Measurements from ENCODE around the gene LSG1.

Gene LSG1

DNA sequence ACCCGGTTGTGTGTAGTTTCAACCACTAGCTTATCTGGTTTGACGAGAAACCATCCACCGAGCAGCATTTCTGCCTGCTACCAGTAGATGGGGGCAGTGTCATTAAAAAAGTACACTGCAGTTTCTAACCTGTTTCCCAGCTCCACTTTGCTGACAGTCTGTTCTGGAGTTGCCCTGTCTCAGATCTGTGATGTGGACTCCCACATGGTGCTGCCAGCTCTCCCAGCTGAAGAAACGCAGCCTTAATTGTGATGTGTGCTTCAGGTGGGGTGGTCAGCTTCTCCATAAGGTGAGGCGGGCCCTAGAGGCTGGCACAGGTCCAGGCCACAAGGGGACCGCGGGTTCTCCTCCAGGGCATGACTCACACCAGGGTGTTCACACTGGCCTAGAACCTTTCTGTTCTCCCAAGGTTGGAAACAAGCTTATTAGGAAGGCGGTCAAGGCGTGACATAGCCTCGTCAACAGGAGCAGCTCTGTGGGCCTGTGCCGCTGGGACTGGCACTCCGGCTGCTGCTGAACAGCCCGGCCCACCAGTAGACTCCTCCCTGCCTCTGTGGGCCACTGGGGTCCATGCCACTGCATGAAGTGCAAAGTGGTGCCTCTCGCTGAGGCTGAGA lies 10.8 kb upstream of the LSG1 start:
- TF ChIP-seq, protein P1, sequence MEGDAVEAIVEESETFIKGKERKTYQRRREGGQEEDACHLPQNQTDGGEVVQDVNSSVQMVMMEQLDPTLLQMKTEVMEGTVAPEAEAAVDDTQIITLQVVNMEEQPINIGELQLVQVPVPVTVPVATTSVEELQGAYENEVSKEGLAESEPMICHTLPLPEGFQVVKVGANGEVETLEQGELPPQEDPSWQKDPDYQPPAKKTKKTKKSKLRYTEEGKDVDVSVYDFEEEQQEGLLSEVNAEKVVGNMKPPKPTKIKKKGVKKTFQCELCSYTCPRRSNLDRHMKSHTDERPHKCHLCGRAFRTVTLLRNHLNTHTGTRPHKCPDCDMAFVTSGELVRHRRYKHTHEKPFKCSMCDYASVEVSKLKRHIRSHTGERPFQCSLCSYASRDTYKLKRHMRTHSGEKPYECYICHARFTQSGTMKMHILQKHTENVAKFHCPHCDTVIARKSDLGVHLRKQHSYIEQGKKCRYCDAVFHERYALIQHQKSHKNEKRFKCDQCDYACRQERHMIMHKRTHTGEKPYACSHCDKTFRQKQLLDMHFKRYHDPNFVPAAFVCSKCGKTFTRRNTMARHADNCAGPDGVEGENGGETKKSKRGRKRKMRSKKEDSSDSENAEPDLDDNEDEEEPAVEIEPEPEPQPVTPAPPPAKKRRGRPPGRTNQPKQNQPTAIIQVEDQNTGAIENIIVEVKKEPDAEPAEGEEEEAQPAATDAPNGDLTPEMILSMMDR (IDR thresholded peaks at IDR 0.05; ENCODE audit: low read depth, low read length) = peak; percentile 89
- peak; percentile 66 for DNase-seq (ENCODE audit: extremely low read depth, low read depth)

DNA sequence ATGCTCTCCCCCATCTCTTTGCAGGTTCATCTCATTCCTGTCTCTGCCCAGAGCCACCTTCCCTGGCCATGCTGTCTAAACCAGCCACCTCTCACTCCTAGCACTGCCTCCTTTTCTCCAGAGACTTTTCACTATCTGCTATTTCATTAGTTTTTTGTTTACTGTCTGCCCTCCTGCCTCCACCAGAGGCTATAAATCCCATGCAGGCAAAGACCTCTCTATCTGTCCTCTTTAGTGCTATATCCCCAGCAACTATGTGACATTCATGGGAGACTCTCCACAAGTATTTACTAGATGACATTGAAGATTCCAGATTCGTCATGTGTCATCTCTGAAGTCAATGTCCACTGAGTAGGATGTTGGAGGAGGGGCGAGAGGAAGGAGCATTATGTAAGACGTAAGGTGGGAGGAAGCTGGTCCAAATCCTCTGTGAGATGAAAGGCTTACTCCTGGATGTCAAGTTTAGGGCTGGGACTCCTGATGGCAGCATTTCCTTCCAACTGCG lies 10.2 kb upstream of the LSG1 start:
- TF ChIP-seq, protein P1 (IDR thresholded peaks at IDR 0.05; ENCODE audit: low read depth, low read length) = no peak
- DNase-seq (ENCODE audit: extremely low read depth, low read depth) = no peak

DNA sequence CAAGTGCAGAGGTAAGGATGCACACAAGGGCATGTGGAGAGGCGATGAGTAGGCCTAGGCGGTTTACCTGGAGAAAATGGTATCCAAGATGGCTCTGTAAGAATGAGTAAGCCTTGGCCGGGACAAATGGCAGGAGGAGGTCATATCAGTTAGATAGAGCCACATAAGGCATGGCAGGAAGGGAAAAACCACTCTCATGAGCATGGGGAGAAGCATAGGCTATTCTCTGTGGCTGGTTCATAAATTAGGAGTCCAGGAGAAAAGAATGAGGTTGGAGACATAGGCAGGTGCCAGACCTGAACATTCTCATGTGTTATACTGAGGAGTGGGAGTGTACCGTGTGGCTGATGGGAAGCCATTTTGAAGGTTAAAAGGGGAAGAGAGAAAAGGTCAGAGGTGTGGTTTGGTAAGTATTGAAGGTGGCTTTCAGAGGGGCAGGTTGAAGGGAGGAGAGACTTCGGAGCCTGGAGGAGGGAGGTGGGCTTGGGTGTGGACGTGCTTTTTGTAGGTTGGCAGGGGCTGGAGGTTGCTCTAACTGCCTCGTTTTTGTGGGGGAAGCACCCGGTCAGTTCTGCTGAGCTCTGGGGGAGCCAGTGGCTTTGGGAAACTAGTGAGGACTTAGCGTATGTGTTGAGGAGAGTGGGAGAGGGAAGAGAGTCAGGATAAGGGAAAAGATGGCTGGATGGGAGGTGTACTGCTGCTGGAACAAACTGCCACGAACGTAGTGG lies 9.1 kb upstream of the LSG1 start:
- DNase-seq (ENCODE audit: extremely low read depth, low read depth) = no peak
- TF ChIP-seq, protein P1 (IDR thresholded peaks at IDR 0.05; ENCODE audit: low read depth, low read length) = no peak

DNA sequence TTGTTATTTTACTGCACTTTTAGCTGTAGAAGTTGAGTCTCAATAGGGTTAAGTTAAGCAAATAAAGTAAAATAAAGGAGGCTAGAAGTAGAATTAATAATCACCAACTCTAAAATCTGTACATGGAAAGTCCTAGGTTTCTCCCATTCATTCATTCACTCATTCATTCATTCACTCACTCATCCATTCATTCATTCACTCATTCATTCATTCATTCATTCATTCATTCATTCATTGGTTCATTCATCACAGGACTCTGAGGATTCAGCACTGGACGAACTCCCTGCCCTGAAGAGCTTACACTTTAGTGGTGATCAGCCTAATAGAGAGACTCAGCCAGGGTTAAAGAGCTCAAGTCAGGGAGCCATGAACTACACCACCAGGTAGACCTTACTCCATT lies 4.5 kb upstream of the LSG1 start:
- TF ChIP-seq, protein P1 (IDR thresholded peaks at IDR 0.05; ENCODE audit: low read depth, low read length) = no peak
- DNase-seq (ENCODE audit: extremely low read depth, low read depth) = no peak

DNA sequence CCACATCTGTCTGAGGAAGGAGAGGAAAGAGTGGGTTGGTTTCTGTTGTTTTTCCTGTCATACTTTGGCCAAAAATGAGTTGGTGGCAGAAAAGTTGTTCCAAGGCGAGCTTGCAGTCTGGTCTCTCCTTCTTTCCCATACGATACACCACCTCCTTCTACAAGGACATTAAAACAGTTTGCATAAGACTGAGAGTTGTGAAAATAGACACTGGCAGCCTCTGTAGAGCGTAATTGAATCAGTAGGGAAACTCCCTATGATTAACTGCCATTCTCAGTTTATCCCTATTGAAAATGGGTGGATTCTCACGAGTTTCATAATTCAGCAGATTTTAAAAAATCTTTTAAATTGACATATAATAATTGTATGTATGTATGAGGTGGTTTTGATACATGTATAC lies 3.7 kb upstream of the LSG1 start:
- no peak for DNase-seq (ENCODE audit: extremely low read depth, low read depth)
- TF ChIP-seq, protein P1 (IDR thresholded peaks at IDR 0.05; ENCODE audit: low read depth, low read length) = no peak

DNA sequence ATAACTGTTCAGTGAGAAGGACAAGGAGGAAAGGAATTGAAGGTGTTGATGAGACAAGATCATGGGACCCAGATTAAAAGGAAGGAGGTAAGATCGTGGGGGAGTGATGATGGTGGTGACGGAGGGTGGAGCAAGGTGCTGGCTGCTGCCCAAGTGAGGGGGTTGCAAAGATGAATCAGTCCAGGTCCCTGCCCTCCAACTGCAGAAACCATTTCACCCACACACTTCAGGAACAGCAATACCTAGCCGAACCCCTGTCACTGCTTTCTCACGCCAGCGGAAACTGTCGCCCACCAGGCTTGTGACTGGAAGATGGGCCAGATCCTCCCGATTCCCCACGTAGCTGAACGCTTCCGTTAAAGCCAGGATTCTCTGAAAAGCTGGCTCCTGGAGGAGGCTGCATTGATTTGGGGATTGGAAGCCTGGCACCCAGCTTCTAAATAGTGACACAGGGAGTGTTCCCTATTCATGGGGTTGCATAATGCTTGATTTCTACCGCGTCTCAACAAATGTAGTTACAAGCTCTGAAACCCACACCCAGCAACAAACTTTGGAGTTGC lies 3.2 kb upstream of the LSG1 start:
- TF ChIP-seq, protein P1 (IDR thresholded peaks at IDR 0.05; ENCODE audit: low read depth, low read length) = no peak
- DNase-seq (ENCODE audit: extremely low read depth, low read depth) = no peak

DNA sequence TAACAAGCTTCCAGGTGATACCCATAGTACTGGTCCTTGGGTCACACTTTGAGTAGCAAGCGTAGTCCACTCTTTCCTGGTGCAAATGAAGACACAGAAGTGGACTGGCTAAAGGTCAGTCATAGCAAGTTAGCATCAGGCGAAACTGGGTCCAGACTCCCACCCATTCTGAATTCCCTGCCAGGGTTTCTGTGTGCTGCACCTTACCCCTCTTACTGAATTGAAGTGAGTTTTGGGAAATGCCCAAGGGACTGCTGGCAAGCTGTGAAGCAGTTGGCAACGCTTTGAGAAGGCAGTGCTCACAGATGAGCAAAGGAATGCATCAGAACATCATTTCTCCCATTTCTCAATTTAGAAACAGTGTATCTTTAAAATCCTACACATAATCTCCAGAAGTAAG lies 1.8 kb upstream of the LSG1 start:
- no peak for DNase-seq (ENCODE audit: extremely low read depth, low read depth)
- TF ChIP-seq, protein P1 (IDR thresholded peaks at IDR 0.05; ENCODE audit: low read depth, low read length) = no peak

All from AG09319 (cell line).